ENCODE measurements around the gene TFCP2. TPM values are rescaled to one million over a fixed set of nuclear protein-coding genes. Genes with fewer than 3 reads are reported as not detected.
A peak's percentile ranks its signal among the peaks of the same experiment; 100 is the strongest.

Gene TFCP2
- polyA plus RNA-seq, 3 donors = 7.1 to 25.4 (median 14.2) TPM

DNA sequence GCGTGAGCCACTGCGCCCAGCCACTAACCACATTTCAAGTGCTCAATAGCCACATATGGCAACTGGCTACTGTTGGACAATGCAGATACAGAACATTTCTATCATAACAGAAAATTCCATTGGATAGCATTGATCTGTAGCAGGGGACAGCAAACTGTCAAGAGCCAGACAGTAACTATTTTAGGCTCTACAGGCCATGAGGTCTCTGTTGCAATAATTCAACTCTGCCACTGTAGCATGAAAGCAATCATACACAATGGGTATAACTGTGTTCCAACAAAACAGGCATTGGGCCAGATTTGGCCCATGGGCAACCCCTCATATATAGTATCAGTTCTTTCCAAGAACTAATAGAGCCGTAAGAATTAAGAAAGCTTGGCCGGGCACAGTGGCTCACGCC is 97.5 kb downstream of the TFCP2 start:
- Mint-ChIP-seq H3K36me3 (peaks cover 36 to 55% of the 10 kb centered on the region in 2 donors), H3K9me3 (peaks cover 0 to 3% (median 0%) of the 10 kb centered on the region in 7 donors), H3K27ac (peak overlapping the region in 2 of 7 donors; percentile 25 to 46)

DNA sequence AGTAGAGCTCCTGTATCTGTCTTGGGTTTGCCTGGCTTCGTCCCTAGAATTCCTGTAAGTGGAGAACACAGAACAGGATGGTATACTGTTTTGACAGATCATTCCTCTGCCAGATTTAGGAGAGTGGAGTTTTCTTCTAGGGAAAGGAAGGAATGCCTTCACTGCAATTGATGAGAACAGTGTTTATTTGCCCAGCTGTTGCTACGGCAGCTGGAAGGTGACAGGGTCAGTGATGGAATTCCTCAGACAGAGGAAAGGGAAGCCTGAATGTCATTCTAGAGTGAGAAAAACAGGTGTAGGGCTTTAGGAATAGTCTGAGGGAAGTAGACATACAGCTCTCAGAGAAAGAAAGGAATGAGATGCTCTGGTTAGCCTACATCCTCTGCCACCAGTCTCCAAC is 101.3 kb downstream of the TFCP2 start:
- TF ChIP-seq, protein P1, sequence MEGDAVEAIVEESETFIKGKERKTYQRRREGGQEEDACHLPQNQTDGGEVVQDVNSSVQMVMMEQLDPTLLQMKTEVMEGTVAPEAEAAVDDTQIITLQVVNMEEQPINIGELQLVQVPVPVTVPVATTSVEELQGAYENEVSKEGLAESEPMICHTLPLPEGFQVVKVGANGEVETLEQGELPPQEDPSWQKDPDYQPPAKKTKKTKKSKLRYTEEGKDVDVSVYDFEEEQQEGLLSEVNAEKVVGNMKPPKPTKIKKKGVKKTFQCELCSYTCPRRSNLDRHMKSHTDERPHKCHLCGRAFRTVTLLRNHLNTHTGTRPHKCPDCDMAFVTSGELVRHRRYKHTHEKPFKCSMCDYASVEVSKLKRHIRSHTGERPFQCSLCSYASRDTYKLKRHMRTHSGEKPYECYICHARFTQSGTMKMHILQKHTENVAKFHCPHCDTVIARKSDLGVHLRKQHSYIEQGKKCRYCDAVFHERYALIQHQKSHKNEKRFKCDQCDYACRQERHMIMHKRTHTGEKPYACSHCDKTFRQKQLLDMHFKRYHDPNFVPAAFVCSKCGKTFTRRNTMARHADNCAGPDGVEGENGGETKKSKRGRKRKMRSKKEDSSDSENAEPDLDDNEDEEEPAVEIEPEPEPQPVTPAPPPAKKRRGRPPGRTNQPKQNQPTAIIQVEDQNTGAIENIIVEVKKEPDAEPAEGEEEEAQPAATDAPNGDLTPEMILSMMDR (IDR thresholded peaks at IDR 0.05) = no peak
- 94% methylated on average over 2 of the region's 2 CpGs for WGBS (ENCODE audit: insufficient coverage)

More for the DNA sequence above, 97.5 kb downstream of the TFCP2 start:
- H3K27ac ChIP-seq (ENCODE audit: low read depth in 1 of 2, low read length in 2 of 2) = no peak overlapping the region
- no peak for DNase-seq
- H3K4me1 Mint-ChIP-seq = no peaks in the 10 kb centered on the region
- no peaks in the 10 kb centered on the region for H3K4me1 ChIP-seq (ENCODE audit: control insufficient read depth in 1 of 2, insufficient read depth in 2 of 2, low read length in 2 of 2)
- H3K27me3 ChIP-seq (ENCODE audit: control insufficient read depth in 2 of 2, insufficient read depth in 2 of 2, low read length in 2 of 2) = no peaks in the 10 kb centered on the region
- peaks cover 26% of the 10 kb centered on the region for H4K20me1 ChIP-seq (ENCODE audit: insufficient read depth, low read length)
- no peak overlapping the region for H3K4me3 Mint-ChIP-seq
- intact Hi-C loops (cut with micrococcal nuclease) = no loop called here
- no peaks in the 10 kb centered on the region for H3K9me3 ChIP-seq (replicated peaks in 1 of 2; ENCODE audit: control insufficient read depth in 1 of 2, insufficient read depth in 1 of 2, low read length in 2 of 2)
- no peak overlapping the region for H2AFZ ChIP-seq (ENCODE audit: insufficient read depth, low read depth, low read length, poor library complexity, severe bottlenecking)
- peaks cover 3% of the 10 kb centered on the region for H3K79me2 ChIP-seq (ENCODE audit: insufficient read depth, low read length)
- H3K27me3 Mint-ChIP-seq (ENCODE audit: low read depth in 3 of 3) = no peaks in the 10 kb centered on the region
- WGBS (ENCODE audit: insufficient coverage) = 93% methylated on average over 2 of the region's 5 CpGs
- H3K9ac ChIP-seq (ENCODE audit: insufficient read depth, low read length, poor library complexity, severe bottlenecking) = no peak overlapping the region
- peaks cover 25 to 50% of the 10 kb centered on the region in 2 donors for H3K36me3 ChIP-seq (replicated peaks in 1 of 2; ENCODE audit: control insufficient read depth in 1 of 2, insufficient read depth in 2 of 2, low read length in 2 of 2)
- TF ChIP-seq, protein P1 (IDR thresholded peaks at IDR 0.05) = no peak
- no peak overlapping the region for H3K4me2 ChIP-seq (replicated peaks; ENCODE audit: extremely low read depth, low read length, poor library complexity, severe bottlenecking)
- no peak overlapping the region for H3K4me3 ChIP-seq (replicated peaks in 1 of 3; ENCODE audit: low read depth in 2 of 3, low read length in 3 of 3)

More for the DNA sequence above, 101.3 kb downstream of the TFCP2 start:
- Mint-ChIP-seq H3K36me3 (peaks cover 60 to 72% of the 10 kb centered on the region in 2 donors), H3K27ac (no peak overlapping the region), H3K9me3 (no peaks in the 10 kb centered on the region), H3K27me3 (ENCODE audit: low read depth in 3 of 3) (peaks cover 0 to 2% (median 0%) of the 10 kb centered on the region in 3 donors), H3K4me1 (peaks cover 5% of the 10 kb centered on the region), H3K4me3 (no peak overlapping the region)
- H3K36me3 ChIP-seq (replicated peaks in 1 of 2; ENCODE audit: control insufficient read depth in 1 of 2, insufficient read depth in 2 of 2, low read length in 2 of 2) = peaks cover 39 to 78% of the 10 kb centered on the region in 2 donors
- no peak overlapping the region for H3K4me2 ChIP-seq (replicated peaks; ENCODE audit: extremely low read depth, low read length, poor library complexity, severe bottlenecking)
- peaks cover 13% of the 10 kb centered on the region for H4K20me1 ChIP-seq (ENCODE audit: insufficient read depth, low read length)
- no peak for DNase-seq
- no peaks in the 10 kb centered on the region for H3K9me3 ChIP-seq (replicated peaks in 1 of 2; ENCODE audit: control insufficient read depth in 1 of 2, insufficient read depth in 1 of 2, low read length in 2 of 2)
- intact Hi-C loops (cut with micrococcal nuclease) = no loop called here
- no peaks in the 10 kb centered on the region for H3K79me2 ChIP-seq (ENCODE audit: insufficient read depth, low read length)
- H3K4me3 ChIP-seq (replicated peaks in 1 of 3; ENCODE audit: low read depth in 2 of 3, low read length in 3 of 3) = no peak overlapping the region
- no peak overlapping the region for H3K27ac ChIP-seq (ENCODE audit: low read depth in 1 of 2, low read length in 2 of 2)
- H3K27me3 ChIP-seq (ENCODE audit: control insufficient read depth in 2 of 2, insufficient read depth in 2 of 2, low read length in 2 of 2) = no peaks in the 10 kb centered on the region
- no peaks in the 10 kb centered on the region for H3K4me1 ChIP-seq (ENCODE audit: control insufficient read depth in 1 of 2, insufficient read depth in 2 of 2, low read length in 2 of 2)
- no peak overlapping the region for H3K9ac ChIP-seq (ENCODE audit: insufficient read depth, low read length, poor library complexity, severe bottlenecking)
- H2AFZ ChIP-seq (ENCODE audit: insufficient read depth, low read depth, low read length, poor library complexity, severe bottlenecking) = no peak overlapping the region
